ENCODE results near the gene FGR.

DNA sequence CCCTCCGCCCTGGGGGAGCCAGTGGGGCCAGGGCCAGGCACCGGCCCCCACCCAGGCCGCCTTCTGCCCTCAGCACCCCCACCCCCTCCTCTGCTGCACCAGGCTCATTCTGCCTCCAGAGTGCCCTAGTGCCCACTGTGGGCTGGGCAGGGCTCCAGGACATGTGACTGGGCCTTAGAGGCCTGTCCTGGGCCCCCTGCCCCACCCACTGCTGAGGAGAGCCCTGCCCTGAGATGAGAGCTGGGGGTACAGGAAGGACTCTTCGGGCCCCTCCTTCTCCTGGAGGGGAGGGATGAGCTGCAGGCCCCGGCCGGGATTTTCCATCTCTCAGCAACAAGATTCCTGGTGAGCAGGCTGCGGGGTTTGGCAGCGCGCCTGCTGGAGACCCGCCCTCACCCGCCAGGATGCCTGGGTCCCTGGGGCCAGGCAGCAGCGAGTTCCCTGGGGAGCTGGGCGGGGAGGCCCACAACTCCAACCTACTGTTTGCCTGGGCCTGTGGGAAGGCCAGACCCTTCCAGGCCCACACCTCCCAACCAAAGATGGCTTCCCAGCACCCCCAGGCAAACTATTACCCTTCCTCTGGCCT lies 45.1 kb downstream of the FGR start:
- TF ChIP-seq POLR2A (IDR thresholded peaks at IDR 0.05) (no peak), CTCF (IDR thresholded peaks at IDR 0.05) (no peak)

All from heart left ventricle (tissue), 13 donors.